GM12892 (cell line): ENCODE data around the gene WDFY1.

Experiments
- POLR2A ChIP-seq: IDR thresholded peaks from 2 replicates; pipeline ENCODE4 v1.6.1; 2011; ENCODE audit warnings: low read depth, low read length, control low read depth
- POLR2AphosphoS5 ChIP-seq: IDR thresholded peaks from 2 replicates; pipeline ENCODE4 v1.6.1; 2011; ENCODE audit warnings: low read depth, low read length, control low read depth
- TAF1 ChIP-seq: IDR thresholded peaks from 2 replicates; pipeline ENCODE4 v1.6.1; 2011; ENCODE audit warnings: low read depth, mild to moderate bottlenecking, control low read depth, low read length, borderline replicate concordance

DNA sequence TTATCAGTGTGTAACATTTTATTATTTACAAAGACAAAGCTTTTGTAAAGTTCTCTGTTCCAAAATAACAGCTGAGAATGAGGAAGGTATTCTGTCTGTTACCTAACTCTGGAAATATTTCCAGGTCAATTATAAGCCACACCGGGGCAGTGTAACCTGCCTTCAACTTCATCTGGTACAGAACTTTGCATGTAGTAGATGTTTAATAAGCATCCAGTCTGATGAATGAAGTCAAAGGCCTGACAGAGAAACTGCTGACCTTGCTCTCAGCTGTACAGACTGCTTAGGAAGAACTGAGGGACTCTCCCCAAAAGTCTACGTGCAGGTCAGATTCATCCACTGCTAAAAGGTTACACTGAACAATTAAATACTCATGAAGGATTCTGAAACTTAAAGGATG is 43.3 kb downstream of the WDFY1 start:
- TF ChIP-seq POLR2A (no peak), POLR2AphosphoS5 (no peak), TAF1 (no peak)
